NCI-H2227 (cell line): ENCODE measurements around the gene ADAM15.

Experiments
- DNase-seq: peaks from one replicate; lab custom pipeline; 2025; ENCODE audit not compliant: unreplicated experiment; lab: John Stamatoyannopoulos, UW

Gene ADAM15

GRCh38 chr1:155050560-155051341 lies at the start of gene ADAM15:
TSS of gene ADAM15 (plus strand) at chr1:155051316. CDS start at chr1:155051387, 71 bp downstream.
- DNase-seq: peak; percentile 90

GRCh38 chr1:155001425-155001674 lies 49.8 kb upstream of the ADAM15 start:
- DNase-seq: no peak

DNA sequence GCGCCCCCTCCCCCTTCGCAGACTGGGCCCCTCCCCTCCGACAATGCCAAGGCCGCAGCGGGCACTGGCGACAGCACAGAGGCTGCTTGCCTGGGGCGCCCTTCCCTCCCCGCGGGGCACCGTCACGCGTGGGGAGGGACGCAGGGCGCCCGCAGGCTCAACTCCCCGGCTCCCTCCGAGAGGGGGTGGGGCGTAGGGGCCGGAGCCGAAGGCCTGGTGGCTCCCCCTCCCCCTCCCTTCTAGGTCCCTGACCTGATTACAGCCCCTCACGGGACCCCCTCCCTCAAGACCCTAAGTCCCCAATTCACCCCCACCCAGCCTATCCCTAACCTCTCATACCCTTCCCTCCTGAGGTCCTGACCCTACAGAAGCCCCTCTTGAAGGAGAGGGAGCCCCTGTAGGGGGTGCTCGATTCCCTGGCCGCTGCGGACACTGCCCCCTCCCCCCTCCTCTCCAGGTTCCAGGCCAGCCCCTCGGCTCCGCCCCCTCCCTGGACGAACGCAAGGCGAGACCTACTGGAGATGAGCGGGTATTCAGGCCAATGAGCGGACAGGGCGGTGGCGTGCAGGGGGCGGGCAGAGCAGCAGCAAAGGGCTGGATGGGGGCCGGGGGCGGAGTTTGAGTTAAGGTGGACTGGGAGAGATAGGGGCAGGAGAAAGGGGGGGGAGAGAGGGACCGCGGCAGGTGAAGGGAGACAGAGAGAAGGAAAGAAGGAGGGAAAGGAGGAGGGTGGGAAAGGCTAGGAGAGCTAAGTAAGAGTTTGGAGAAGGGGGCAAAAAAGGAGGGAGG lies 49.2 kb upstream of the ADAM15 start:
- peak; percentile 99 for DNase-seq

DNA sequence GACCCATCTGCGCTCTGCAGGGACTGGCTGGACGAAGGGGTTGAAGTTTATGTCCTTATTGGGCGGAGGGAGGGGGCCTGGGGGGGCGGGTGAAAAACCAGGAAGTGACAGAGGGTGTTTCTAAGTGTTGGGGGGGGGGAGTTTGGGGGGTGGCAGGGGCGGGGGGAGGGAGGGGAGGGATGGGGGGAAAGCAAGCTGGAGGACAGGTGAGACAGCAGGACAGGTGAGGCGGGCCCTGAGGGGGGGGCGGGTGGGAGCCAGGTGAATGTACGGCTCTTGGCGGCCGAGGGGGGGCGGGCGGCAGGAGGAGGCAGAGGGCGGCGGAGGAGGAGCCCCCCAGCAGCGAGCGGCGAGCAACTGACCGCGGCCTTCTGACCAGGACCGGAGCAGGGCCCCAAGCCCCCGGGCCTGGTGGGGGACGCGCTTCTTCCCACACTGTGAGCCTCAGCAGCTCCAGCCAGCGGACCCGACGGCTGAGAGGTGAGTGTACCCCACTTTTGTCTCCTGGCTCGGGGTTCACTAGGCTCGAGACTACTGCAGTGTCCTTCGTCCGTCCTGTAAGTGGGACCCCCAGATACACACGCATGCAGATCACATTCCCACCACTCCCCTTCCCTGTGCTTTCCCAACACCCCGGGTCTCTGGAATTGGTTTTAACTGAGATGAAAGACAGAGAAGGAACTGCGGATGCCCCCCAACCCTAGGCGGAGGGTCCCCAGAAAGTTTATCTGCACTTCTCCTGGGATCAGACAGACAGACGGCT lies 48.5 kb upstream of the ADAM15 start, which contains the start of gene ZBTB7B:
TSS of gene ZBTB7B (plus strand) at position 339 of the 763 bp plus-strand sequence. CDS start 11,859 bp downstream, outside the sequence.
- no peak for DNase-seq

GRCh38 chr1:155003227-155003765 lies 47.8 kb upstream of the ADAM15 start:
- no peak for DNase-seq

DNA sequence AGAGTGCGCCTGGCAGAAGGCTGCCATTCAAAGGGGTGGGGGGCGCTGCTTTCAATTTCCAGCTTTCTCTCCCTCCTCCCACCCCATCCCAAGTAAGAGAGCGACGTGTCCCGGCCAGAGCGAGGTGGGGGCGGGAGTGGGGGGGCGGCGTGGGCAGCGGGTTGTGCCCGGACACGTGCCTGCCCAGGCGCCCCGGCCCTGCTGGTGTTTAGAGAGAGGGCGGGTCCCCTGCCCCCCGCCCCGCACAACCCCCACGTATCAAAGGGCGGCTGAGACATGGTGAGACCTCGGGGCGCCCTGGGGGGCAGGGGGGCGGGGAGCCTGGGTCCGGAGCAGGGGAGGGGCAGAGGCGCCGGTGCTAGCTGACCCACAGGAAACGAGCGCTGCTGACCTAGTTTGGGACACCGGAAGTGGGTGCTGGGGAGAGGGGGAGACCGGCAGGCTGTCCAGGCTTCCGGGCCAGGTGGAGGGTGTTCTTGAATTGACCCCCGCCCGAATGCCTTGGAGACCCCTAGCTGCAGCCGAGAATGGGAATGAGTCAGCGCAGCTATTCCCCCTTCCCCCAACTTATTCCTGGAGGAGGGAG lies 47.3 kb upstream of the ADAM15 start:
- DNase-seq: no peak

- DNase-seq: no peak
These were observed 46.6 kb upstream of the ADAM15 start for GRCh38 chr1:155004352-155005075.

DNA sequence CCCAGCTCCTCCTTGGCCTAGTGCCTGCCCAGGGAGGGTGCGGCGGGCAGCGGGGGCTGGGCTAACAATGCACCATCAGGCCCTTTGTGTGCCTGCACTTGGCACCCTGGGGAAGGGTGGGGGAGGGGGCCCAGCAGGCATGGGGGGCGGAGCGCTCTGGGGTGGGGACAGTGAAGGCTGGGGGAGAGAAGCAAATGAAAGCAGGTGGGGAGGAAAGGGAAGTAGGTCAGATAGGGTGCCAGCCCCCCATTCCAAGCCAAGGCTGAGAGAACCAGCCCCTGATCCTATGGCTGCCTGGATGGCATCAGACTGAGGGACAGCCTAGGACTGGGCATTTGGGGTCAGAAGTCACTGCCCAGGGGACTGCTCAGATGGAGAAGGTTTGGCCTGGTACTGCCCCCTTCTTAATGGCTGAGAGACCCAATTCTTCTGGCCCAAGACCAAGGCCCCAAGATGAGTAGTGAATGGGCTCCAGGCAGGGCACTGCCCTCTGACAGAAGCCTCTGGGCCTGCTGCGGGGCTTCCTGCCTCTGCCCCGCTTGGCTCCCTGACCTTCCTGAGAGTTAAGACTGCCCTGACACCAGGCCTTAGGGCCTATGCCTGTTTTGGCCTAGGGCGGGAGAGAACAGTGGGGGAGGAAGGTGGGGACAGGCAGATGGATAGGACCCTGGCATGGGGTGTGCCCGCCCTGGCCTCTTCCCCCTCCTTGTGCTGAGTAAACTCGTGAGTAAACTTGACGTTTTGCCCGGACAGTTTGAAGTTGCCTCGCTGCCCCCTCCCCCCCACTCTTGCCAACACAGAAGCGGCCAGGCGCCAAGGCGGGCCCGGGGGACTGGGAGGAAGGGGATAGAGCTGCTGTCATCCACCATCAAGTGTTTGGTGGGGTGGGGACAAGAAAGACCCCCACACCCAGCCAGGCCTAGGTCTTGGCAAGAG lies 45.8 kb upstream of the ADAM15 start:
- DNase-seq: no peak

DNA sequence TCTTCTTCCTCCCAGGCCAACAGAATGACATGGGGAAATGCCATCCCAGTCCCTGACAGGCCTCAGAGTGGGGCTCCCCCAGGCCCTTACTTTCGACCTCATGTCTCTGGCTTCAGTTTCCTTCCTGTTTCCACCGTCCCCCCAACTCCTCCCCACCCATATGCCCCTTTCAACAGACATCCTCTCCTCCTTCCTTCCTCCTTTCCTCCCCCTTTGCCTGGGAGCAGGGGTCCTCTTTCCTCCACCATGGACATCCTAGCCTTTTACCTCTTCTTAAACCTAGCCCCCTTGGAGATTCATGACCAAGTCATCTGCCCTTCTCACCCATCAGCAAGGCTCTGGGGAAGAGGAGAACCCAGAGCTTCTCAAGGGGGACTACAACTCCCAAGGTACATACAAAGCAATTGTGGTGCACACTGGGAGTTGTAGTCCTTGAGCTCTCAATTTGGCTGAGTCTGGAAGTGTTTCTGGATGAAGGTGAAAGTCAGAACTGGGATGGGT lies 44.5 kb upstream of the ADAM15 start:
- peak; percentile 61 for DNase-seq

GRCh38 chr1:155007251-155007828 lies 43.8 kb upstream of the ADAM15 start:
- DNase-seq: no peak

GRCh38 chr1:155008015-155008941 lies 42.8 kb upstream of the ADAM15 start:
- no peak for DNase-seq

DNA sequence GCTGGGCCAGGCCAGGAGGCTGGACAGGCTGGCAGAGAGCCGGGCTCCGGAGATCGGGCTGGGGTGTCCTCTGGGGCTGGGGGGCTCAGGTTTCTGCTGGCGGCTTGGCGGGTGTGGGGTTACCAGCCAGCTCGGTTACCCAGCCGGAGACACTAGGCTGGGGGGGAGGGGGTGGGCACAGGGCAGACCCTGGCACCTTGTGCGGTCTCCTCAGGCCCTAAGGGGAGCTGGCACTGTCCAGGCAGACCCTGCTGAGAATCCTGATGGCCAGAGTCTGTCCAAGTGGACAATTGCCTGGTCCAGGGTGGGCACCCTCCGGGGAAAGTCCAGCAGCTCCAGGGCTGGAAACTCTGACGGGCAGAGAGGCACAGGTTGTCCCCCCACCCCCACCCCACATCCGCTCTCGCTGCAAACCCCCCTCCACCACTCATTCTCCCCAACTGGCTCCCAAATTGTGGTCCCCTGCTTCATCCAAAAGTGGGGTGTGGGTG lies 41.9 kb upstream of the ADAM15 start:
- no peak for DNase-seq

GRCh38 chr1:155009742-155010141 lies 41.4 kb upstream of the ADAM15 start:
- DNase-seq: no peak

DNA sequence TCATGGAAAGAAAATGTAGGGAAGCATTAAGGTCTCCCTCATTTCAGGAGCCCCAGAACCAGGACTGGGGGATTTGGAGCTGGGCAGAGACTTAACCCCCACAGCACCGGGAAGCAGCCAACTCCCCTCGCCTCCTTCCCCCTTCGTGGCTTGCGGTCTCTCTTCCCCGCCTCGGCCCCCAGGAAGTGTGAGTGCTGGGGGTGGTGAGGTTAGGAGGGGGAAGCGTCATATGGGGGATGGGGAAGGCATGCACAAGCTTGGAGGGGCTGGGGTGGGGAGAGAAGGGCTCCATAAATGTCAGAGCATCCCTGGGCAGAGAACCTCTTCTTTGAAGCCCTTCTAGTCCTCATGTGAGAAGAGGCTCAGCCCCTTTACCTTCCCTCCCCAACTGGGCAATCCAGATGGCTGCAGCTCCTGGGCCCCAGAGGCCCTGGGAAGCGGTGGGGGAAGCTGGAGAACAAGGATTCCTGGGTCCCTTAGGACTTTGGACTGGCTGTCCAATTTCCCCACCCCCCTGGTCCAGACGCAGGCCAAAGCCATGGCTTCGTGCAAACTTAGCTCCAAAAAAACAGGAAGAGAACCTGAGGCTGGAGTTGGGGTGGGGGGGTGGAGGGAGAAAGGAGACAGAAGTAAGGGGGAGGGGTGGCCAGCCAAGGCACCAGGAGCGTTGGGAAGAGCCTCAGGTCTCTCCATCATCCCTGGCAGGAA lies 40.8 kb upstream of the ADAM15 start:
- no peak for DNase-seq

GRCh38 chr1:155011004-155011416 lies 40.1 kb upstream of the ADAM15 start:
- no peak for DNase-seq

GRCh38 chr1:155011437-155012025 lies 39.6 kb upstream of the ADAM15 start:
- DNase-seq: no peak
